TTC549 (cell line): ENCODE data around the gene PTPRG.
"Not testable (repeated sequence)": the region's sequence is repeated elsewhere in the genome, so short reads cannot be mapped to it uniquely, and the experiment has no call there.

Experiments
- FAIRE-seq: peaks from 2 replicates; lab custom pipeline; 2012; peaks lifted over from hg19 to GRCh38; lab: Jason Lieb, UNC

PTPRG gene

GRCh38 chr3:61561374-61562041 is at the start of gene PTPRG:
Gene PTPRG, plus strand, starts transcription at chr3:61561571. Its CDS starts 717 bp downstream, at chr3:61562288.
- no peak for FAIRE-seq

GRCh38 chr3:61518590-61518989 is 42.8 kb upstream of the PTPRG start:
- no peak for FAIRE-seq

- no peak for FAIRE-seq
These were observed 40.3 kb upstream of the PTPRG start for GRCh38 chr3:61520966-61521628.

- no peak for FAIRE-seq
These were observed 39.3 kb upstream of the PTPRG start for GRCh38 chr3:61522060-61522459.

GRCh38 chr3:61522626-61523025 is 38.7 kb upstream of the PTPRG start:
- no peak for FAIRE-seq

- FAIRE-seq, result no peak
These were observed 36.4 kb upstream of the PTPRG start for GRCh38 chr3:61524933-61525332.

- no peak for FAIRE-seq
These were observed 35.1 kb upstream of the PTPRG start for GRCh38 chr3:61526308-61526707.

- FAIRE-seq, result no peak
These were observed 34.4 kb upstream of the PTPRG start for GRCh38 chr3:61527011-61527410.

- no peak for FAIRE-seq
These were observed 31.0 kb upstream of the PTPRG start for GRCh38 chr3:61530355-61530754.

GRCh38 chr3:61531528-61531927 is 29.8 kb upstream of the PTPRG start:
- no peak for FAIRE-seq

GRCh38 chr3:61532739-61533500 is 28.5 kb upstream of the PTPRG start:
- FAIRE-seq, result no peak

- no peak for FAIRE-seq
These were observed 25.5 kb upstream of the PTPRG start for GRCh38 chr3:61535826-61536225.

- FAIRE-seq, result no peak
These were observed 24.0 kb upstream of the PTPRG start for GRCh38 chr3:61537366-61537765.

- no peak for FAIRE-seq
These were observed 22.9 kb upstream of the PTPRG start for GRCh38 chr3:61538486-61538885.

- FAIRE-seq, result no peak
These were observed 19.7 kb upstream of the PTPRG start for GRCh38 chr3:61541694-61542093.

GRCh38 chr3:61545716-61546115 is 15.7 kb upstream of the PTPRG start:
- FAIRE-seq, result no peak

- FAIRE-seq, result no peak
These were observed 13.7 kb upstream of the PTPRG start for GRCh38 chr3:61547625-61548024.

GRCh38 chr3:61552704-61553103 is 8.7 kb upstream of the PTPRG start:
- not testable (repeated sequence) for FAIRE-seq

GRCh38 chr3:61559136-61559731 is 2.1 kb upstream of the PTPRG start:
- no peak for FAIRE-seq

GRCh38 chr3:61560517-61561373 is 626 bp upstream of the PTPRG start:
- FAIRE-seq, result no peak

GRCh38 chr3:61562042-61562720 is 810 bp downstream of the PTPRG start:
- FAIRE-seq, result no peak
